ENCODE measurements around the gene SEC23IP. TPM values are rescaled to one million over a fixed set of nuclear protein-coding genes. Genes with fewer than 3 reads are reported as not detected.

SEC23IP gene
- total and polyA plus RNA-seq, 5 donors from 2014 or later = 29.7 to 58.6 (median 47.8) TPM

DNA sequence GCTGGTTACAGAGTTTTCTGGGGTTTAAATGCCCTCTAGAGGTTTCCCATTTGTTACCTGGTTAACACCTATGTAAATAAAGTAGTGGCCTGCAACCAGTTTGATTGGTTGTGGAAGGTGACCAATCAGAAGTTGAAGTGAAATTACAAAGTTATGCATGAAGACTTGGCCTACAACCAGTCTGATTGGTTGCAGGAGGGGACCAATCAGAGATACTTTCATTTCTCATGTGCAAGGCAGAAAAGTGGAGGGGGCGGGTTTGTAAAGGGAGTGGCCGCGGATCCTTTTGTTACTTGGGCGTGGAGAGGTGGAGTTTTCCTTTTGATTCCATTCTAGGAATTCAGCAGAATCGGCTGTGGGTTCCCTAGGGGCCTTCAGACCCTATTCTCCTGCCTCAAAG is 80.8 kb downstream of the SEC23IP start:
- peaks cover 0 to 1% of the 10 kb centered on the region in 2 experiments for H3K9me3 ChIP-seq (ENCODE audit: control insufficient read depth in 2 of 2, low read length in 2 of 2)
- ATAC-seq (ENCODE audit: low read depth in 2 of 2) (no peak), DNase-seq (peak in 1 of 3 donors; percentile 16)
- H3K4me3 Mint-ChIP-seq = no peak overlapping the region
- peaks cover 21% of the 10 kb centered on the region for H3K27me3 Mint-ChIP-seq
- no peaks in the 10 kb centered on the region for H3K4me1 Mint-ChIP-seq
- no peaks in the 10 kb centered on the region for H3K36me3 ChIP-seq (ENCODE audit: control insufficient read depth, insufficient read depth, low read length)
- no peaks in the 10 kb centered on the region for H3K27me3 ChIP-seq (ENCODE audit: control insufficient read depth, insufficient read depth, low read length)
- no peak overlapping the region for H3K27ac Mint-ChIP-seq
- H3K27ac ChIP-seq (ENCODE audit: insufficient read depth, low read length, poor library complexity, severe bottlenecking) = no peak overlapping the region
- H3K4me1 ChIP-seq (ENCODE audit: control insufficient read depth, insufficient read depth, low read length, poor library complexity, severe bottlenecking) = no peaks in the 10 kb centered on the region
- H3K9me3 Mint-ChIP-seq = peaks cover 0 to 4% (median 0%) of the 10 kb centered on the region in 7 donors
- H3K4me3 ChIP-seq (ENCODE audit: low read depth, low read length) = no peak overlapping the region
- H3K36me3 Mint-ChIP-seq = no peaks in the 10 kb centered on the region

- H3K36me3 Mint-ChIP-seq = no peaks in the 10 kb centered on the region
- no peak overlapping the region for H3K4me3 Mint-ChIP-seq
- Histone ChIP-seq H3K4me3 (ENCODE audit: low read depth, low read length) (no peak overlapping the region), H3K36me3 (ENCODE audit: control insufficient read depth, insufficient read depth, low read length) (no peaks in the 10 kb centered on the region), H3K27me3 (ENCODE audit: control insufficient read depth, insufficient read depth, low read length) (peaks cover 5% of the 10 kb centered on the region), H3K9me3 (ENCODE audit: control insufficient read depth in 2 of 2, low read length in 2 of 2) (no peaks in the 10 kb centered on the region), H3K4me1 (ENCODE audit: control insufficient read depth, insufficient read depth, low read length, poor library complexity, severe bottlenecking) (no peaks in the 10 kb centered on the region), H3K27ac (ENCODE audit: insufficient read depth, low read length, poor library complexity, severe bottlenecking) (no peak overlapping the region)
- no peak for ATAC-seq (ENCODE audit: low read depth in 2 of 2)
- no peak for DNase-seq
- H3K4me1 Mint-ChIP-seq = no peaks in the 10 kb centered on the region
- no peak overlapping the region for H3K27ac Mint-ChIP-seq
- peaks cover 31% of the 10 kb centered on the region for H3K27me3 Mint-ChIP-seq
- H3K9me3 Mint-ChIP-seq = peaks cover 0 to 1% (median 0%) of the 10 kb centered on the region in 7 donors
Observed at GRCh38 chr10:119976421-119976820, 83.9 kb downstream of the SEC23IP start.

DNA sequence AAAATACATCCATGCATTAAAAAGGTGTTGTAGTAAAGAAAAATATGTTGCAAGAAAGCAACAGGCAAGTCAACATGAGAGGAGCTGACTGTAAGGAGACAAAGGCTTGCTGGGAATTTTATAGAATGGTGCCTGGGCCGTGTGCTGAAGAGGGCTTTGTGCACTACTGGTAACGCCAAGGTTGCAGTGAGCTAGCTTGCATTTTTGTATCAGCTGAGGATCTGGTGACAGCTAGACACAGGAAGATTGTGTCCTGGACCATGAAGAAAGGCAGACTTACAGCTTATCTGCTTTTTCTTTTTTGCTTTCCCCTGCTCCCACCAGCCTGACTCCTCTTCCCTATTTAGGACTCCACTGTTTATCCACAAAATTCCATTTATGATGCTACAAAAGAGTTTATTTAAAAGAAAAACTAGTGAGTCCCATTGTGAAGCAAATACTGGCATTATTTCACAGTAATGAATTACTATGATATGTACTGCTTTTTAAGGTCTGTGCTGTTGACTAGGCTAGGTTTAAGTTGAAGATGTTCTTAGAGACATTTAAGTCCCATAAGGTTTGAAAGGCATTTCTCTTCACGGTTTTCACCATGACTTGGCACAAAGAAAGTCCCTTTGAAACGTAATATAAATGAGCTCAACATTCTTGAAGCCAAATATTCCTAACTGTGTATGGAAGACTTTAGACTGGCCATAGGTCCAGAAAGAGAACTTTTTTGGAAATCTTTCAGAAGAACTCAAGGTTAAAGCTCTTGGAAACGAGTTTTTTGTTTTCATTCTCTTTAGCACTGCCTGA is 88.6 kb downstream of the SEC23IP start:
- Mint-ChIP-seq H3K4me1 (no peaks in the 10 kb centered on the region), H3K27me3 (peaks cover 28% of the 10 kb centered on the region), H3K36me3 (no peaks in the 10 kb centered on the region), H3K9me3 (peaks cover 0 to 4% (median 1%) of the 10 kb centered on the region in 7 donors), H3K4me3 (no peak overlapping the region), H3K27ac (no peak overlapping the region)
- ATAC-seq (ENCODE audit: low read depth in 2 of 2) (no peak), DNase-seq (no peak)
- H3K9me3 ChIP-seq (ENCODE audit: control insufficient read depth in 2 of 2, low read length in 2 of 2) = no peaks in the 10 kb centered on the region
- no peak overlapping the region for H3K4me3 ChIP-seq (ENCODE audit: low read depth, low read length)
- H3K27ac ChIP-seq (ENCODE audit: insufficient read depth, low read length, poor library complexity, severe bottlenecking) = no peak overlapping the region
- no peaks in the 10 kb centered on the region for H3K36me3 ChIP-seq (ENCODE audit: control insufficient read depth, insufficient read depth, low read length)
- no peaks in the 10 kb centered on the region for H3K4me1 ChIP-seq (ENCODE audit: control insufficient read depth, insufficient read depth, low read length, poor library complexity, severe bottlenecking)
- peaks cover 5% of the 10 kb centered on the region for H3K27me3 ChIP-seq (ENCODE audit: control insufficient read depth, insufficient read depth, low read length)

- no peak overlapping the region for H3K4me3 Mint-ChIP-seq
- no peak for DNase-seq
- H3K27me3 ChIP-seq (ENCODE audit: control insufficient read depth, insufficient read depth, low read length) = peaks cover 5% of the 10 kb centered on the region
- H3K27ac Mint-ChIP-seq = no peak overlapping the region
- H3K36me3 ChIP-seq (ENCODE audit: control insufficient read depth, insufficient read depth, low read length) = no peaks in the 10 kb centered on the region
- peaks cover 28% of the 10 kb centered on the region for H3K27me3 Mint-ChIP-seq
- H3K36me3 Mint-ChIP-seq = no peaks in the 10 kb centered on the region
- ATAC-seq (ENCODE audit: low read depth in 2 of 2) = no peak
- H3K9me3 ChIP-seq (ENCODE audit: control insufficient read depth in 2 of 2, low read length in 2 of 2) = no peaks in the 10 kb centered on the region
- H3K27ac ChIP-seq (ENCODE audit: insufficient read depth, low read length, poor library complexity, severe bottlenecking) = no peak overlapping the region
- H3K9me3 Mint-ChIP-seq = peaks cover 0 to 7% (median 1%) of the 10 kb centered on the region in 7 donors
- no peaks in the 10 kb centered on the region for H3K4me1 Mint-ChIP-seq
- no peaks in the 10 kb centered on the region for H3K4me1 ChIP-seq (ENCODE audit: control insufficient read depth, insufficient read depth, low read length, poor library complexity, severe bottlenecking)
- no peak overlapping the region for H3K4me3 ChIP-seq (ENCODE audit: low read depth, low read length)
Observed at GRCh38 chr10:119981826-119982225, 89.3 kb downstream of the SEC23IP start.

GRCh38 chr10:119988333-119988732 is 95.8 kb downstream of the SEC23IP start:
- Histone ChIP-seq H3K4me3 (ENCODE audit: low read depth, low read length) (no peak overlapping the region), H3K27ac (ENCODE audit: insufficient read depth, low read length, poor library complexity, severe bottlenecking) (no peak overlapping the region), H3K9me3 (ENCODE audit: control insufficient read depth in 2 of 2, low read length in 2 of 2) (no peaks in the 10 kb centered on the region), H3K27me3 (ENCODE audit: control insufficient read depth, insufficient read depth, low read length) (peaks cover 5% of the 10 kb centered on the region), H3K36me3 (ENCODE audit: control insufficient read depth, insufficient read depth, low read length) (no peaks in the 10 kb centered on the region), H3K4me1 (ENCODE audit: control insufficient read depth, insufficient read depth, low read length, poor library complexity, severe bottlenecking) (no peaks in the 10 kb centered on the region)
- Mint-ChIP-seq H3K4me1 (no peaks in the 10 kb centered on the region), H3K27me3 (peaks cover 19% of the 10 kb centered on the region), H3K27ac (no peak overlapping the region), H3K4me3 (no peak overlapping the region), H3K36me3 (no peaks in the 10 kb centered on the region), H3K9me3 (peaks cover 0 to 7% (median 2%) of the 10 kb centered on the region in 7 donors)
- no peak for DNase-seq
- no peak for ATAC-seq (ENCODE audit: low read depth in 2 of 2)

DNA sequence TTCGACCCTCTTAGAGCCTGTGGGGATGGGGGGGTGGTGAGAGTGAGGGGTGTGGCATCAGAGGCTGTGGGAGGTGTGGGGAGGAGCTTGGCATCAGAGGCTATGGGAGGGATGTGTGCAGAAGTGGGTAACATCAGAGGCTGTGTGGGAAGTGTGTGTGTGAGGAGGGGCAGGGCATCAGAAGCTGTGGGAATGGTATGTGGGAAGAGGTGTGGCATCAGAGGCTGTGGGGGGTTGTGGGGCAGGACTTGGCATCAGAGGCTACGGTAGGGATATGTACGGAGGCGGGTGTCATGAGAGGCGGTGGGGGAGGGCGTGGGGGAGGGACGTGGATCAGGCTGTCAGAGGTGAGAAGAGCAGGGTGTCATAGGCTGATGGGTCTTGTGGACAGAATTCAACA is 97.4 kb downstream of the SEC23IP start:
- H3K4me3 Mint-ChIP-seq = no peak overlapping the region
- no peaks in the 10 kb centered on the region for H3K4me1 Mint-ChIP-seq
- ATAC-seq (ENCODE audit: low read depth in 2 of 2) (no peak), DNase-seq (no peak)
- H3K36me3 Mint-ChIP-seq = no peaks in the 10 kb centered on the region
- no peak overlapping the region for H3K4me3 ChIP-seq (ENCODE audit: low read depth, low read length)
- peaks cover 28% of the 10 kb centered on the region for H3K27me3 Mint-ChIP-seq
- H3K36me3 ChIP-seq (ENCODE audit: control insufficient read depth, insufficient read depth, low read length) = no peaks in the 10 kb centered on the region
- no peak overlapping the region for H3K27ac Mint-ChIP-seq
- H3K4me1 ChIP-seq (ENCODE audit: control insufficient read depth, insufficient read depth, low read length, poor library complexity, severe bottlenecking) = no peaks in the 10 kb centered on the region
- H3K27ac ChIP-seq (ENCODE audit: insufficient read depth, low read length, poor library complexity, severe bottlenecking) = no peak overlapping the region
- H3K9me3 ChIP-seq (ENCODE audit: control insufficient read depth in 2 of 2, low read length in 2 of 2) = no peaks in the 10 kb centered on the region
- H3K9me3 Mint-ChIP-seq = peaks cover 0 to 7% (median 0%) of the 10 kb centered on the region in 7 donors
- H3K27me3 ChIP-seq (ENCODE audit: control insufficient read depth, insufficient read depth, low read length) = peaks cover 5% of the 10 kb centered on the region

- no peaks in the 10 kb centered on the region for H3K36me3 ChIP-seq (ENCODE audit: control insufficient read depth, insufficient read depth, low read length)
- no peak overlapping the region for H3K27ac ChIP-seq (ENCODE audit: insufficient read depth, low read length, poor library complexity, severe bottlenecking)
- no peak overlapping the region for H3K4me3 ChIP-seq (ENCODE audit: low read depth, low read length)
- peaks cover 2 to 6% of the 10 kb centered on the region in 2 experiments for H3K9me3 ChIP-seq (ENCODE audit: control insufficient read depth in 2 of 2, low read length in 2 of 2)
- ATAC-seq (ENCODE audit: low read depth in 2 of 2) (no peak), DNase-seq (no peak)
- Mint-ChIP-seq H3K27ac (no peak overlapping the region), H3K36me3 (no peaks in the 10 kb centered on the region), H3K27me3 (peaks cover 33% of the 10 kb centered on the region), H3K4me3 (no peak overlapping the region), H3K9me3 (peaks cover 0 to 11% (median 2%) of the 10 kb centered on the region in 7 donors), H3K4me1 (no peaks in the 10 kb centered on the region)
- no peaks in the 10 kb centered on the region for H3K4me1 ChIP-seq (ENCODE audit: control insufficient read depth, insufficient read depth, low read length, poor library complexity, severe bottlenecking)
- H3K27me3 ChIP-seq (ENCODE audit: control insufficient read depth, insufficient read depth, low read length) = peaks cover 5% of the 10 kb centered on the region
Observed at GRCh38 chr10:119991066-119991465, 98.5 kb downstream of the SEC23IP start.

DNA sequence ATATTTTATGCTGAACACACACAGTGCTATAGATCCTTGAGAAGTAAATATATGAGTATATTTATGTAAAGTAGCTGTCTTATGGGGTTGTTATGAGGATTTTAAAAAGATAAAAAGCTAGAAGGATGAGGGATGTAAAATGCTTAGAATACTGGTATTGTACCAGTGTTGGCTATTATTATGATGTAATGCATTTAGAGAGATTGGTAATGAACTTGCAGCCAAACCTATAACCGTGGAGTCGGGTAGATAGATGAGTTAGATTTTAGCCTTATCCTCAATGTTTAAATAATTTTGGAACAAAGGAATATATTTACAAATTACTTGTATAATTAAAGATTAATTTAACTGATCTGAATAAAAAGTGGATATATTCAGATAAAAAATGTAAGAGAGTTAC is 99.3 kb downstream of the SEC23IP start:
- no peaks in the 10 kb centered on the region for H3K36me3 ChIP-seq (ENCODE audit: control insufficient read depth, insufficient read depth, low read length)
- Mint-ChIP-seq H3K27ac (no peak overlapping the region), H3K4me3 (no peak overlapping the region), H3K4me1 (no peaks in the 10 kb centered on the region), H3K9me3 (peaks cover 0 to 12% (median 6%) of the 10 kb centered on the region in 7 donors), H3K36me3 (no peaks in the 10 kb centered on the region), H3K27me3 (peaks cover 34% of the 10 kb centered on the region)
- peaks cover 6 to 13% of the 10 kb centered on the region in 2 experiments for H3K9me3 ChIP-seq (ENCODE audit: control insufficient read depth in 2 of 2, low read length in 2 of 2)
- peaks cover 6% of the 10 kb centered on the region for H3K27me3 ChIP-seq (ENCODE audit: control insufficient read depth, insufficient read depth, low read length)
- no peaks in the 10 kb centered on the region for H3K4me1 ChIP-seq (ENCODE audit: control insufficient read depth, insufficient read depth, low read length, poor library complexity, severe bottlenecking)
- no peak for DNase-seq
- H3K4me3 ChIP-seq (ENCODE audit: low read depth, low read length) = no peak overlapping the region
- no peak overlapping the region for H3K27ac ChIP-seq (ENCODE audit: insufficient read depth, low read length, poor library complexity, severe bottlenecking)
- ATAC-seq (ENCODE audit: low read depth in 2 of 2) = no peak
